Chondrocyte (in vitro differentiated cells): Measurements from ENCODE around the gene PPHLN1. TPM values are rescaled to one million over a fixed set of nuclear protein-coding genes. Genes with fewer than 3 reads are reported as not detected.
A peak's percentile ranks its signal among the peaks of the same experiment; 100 is the strongest.

Experiments
- DNase-seq: peaks from one replicate; pipeline ENCODE4 v3.0.0; 2021; ENCODE audit warnings: mixed read lengths, low spot score
- H3K27ac Mint-ChIP-seq: one replicate; pipeline ENCODE4 v1.8.0; 2021; ENCODE audit warnings: mild to moderate bottlenecking, moderate library complexity, mixed read lengths; ENCODE audit not compliant: unreplicated experiment
- H3K27me3 Mint-ChIP-seq: 2 replicates; pipeline ENCODE4 v1.8.0; 2021; ENCODE audit warnings: low read depth, mixed read lengths
- H3K36me3 Mint-ChIP-seq: 2 replicates; pipeline ENCODE4 v1.8.0; 2021; ENCODE audit warnings: low read depth, mixed read lengths
- H3K4me1 Mint-ChIP-seq: 2 replicates; pipeline ENCODE4 v1.8.0; 2021; ENCODE audit warnings: low read depth, mild to moderate bottlenecking, mixed read lengths
- H3K4me3 Mint-ChIP-seq: one replicate; pipeline ENCODE4 v1.8.0; 2021; ENCODE audit warnings: mild to moderate bottlenecking, moderate library complexity, mixed read lengths; ENCODE audit not compliant: unreplicated experiment
- H3K9me3 Mint-ChIP-seq: 2 replicates; pipeline ENCODE4 v1.8.0; 2021; ENCODE audit warnings: low read depth, mixed read lengths
- total RNA-seq: library from RNA; stranded (reverse); gene quantifications from 3 replicates; pipeline ENCODE4 v1.2.1, GENCODE V29; 2021
- TF ChIP-seq, protein P1 (sequence below): fragments of 200-600 bp; sonication (generic); IDR thresholded peaks from 2 replicates; pipeline ENCODE4 v1.5.0; 2021; ENCODE audit warnings: antibody characterized with exemption, mild to moderate bottlenecking, moderate library complexity

Gene PPHLN1
- total RNA-seq, 1 donor from 2014 or later: 49.7 TPM

DNA sequence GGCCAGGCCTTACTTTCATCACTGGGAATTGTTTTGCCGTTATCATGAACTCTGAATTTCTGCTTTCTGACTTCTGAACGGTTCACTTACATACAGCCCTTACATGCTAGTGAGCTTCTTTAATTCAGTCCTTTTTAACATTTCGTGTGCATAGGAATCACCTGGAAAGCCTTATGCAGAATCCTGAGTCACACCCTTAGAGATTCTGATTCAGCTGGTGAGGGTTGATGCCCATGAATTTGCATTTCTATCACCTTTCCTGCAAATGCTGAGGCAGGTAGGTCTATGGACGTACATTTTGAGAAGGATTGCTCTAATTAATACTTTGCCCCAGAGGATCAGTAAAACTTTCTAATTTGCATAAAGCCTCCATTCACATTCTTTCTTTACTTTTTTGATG lies 44.0 kb downstream of the PPHLN1 start:
- no peak for DNase-seq
- Mint-ChIP-seq H3K4me1 (peaks cover 8% of the 10 kb centered on the region), H3K36me3 (no peaks in the 10 kb centered on the region), H3K27ac (no peak overlapping the region), H3K4me3 (no peak overlapping the region), H3K27me3 (no peaks in the 10 kb centered on the region), H3K9me3 (no peaks in the 10 kb centered on the region)
- TF ChIP-seq, protein P1, sequence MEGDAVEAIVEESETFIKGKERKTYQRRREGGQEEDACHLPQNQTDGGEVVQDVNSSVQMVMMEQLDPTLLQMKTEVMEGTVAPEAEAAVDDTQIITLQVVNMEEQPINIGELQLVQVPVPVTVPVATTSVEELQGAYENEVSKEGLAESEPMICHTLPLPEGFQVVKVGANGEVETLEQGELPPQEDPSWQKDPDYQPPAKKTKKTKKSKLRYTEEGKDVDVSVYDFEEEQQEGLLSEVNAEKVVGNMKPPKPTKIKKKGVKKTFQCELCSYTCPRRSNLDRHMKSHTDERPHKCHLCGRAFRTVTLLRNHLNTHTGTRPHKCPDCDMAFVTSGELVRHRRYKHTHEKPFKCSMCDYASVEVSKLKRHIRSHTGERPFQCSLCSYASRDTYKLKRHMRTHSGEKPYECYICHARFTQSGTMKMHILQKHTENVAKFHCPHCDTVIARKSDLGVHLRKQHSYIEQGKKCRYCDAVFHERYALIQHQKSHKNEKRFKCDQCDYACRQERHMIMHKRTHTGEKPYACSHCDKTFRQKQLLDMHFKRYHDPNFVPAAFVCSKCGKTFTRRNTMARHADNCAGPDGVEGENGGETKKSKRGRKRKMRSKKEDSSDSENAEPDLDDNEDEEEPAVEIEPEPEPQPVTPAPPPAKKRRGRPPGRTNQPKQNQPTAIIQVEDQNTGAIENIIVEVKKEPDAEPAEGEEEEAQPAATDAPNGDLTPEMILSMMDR: no peak

DNA sequence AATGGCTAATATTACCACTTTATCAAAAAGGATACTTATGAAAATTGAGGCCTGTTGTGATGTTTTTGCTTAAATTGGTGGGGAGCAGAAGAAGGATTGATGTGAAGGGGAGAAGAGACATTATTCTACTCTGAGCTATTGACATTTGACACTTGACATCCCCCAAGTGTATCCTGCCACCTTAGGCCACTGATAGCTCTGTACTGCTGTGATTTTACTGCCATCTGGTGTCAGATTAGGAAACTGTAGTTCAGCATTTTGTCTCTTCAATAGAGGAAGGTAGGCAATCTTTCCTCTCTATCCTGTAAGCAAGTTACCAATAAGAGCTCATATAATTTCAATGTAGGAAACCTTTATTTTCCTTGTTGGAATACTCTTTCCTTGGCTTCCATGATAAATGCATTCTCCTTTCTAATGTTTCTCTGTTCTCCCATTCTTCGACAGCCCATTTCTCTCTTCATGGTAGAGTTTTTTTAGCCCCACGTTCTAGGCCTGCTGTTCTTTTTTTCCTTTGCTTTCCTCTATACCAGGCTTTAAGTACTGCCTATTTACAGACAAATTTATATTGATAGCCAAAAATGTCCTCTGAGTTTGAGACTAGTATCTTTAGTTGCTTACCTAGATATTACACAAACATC lies 46.3 kb downstream of the PPHLN1 start:
- DNase-seq: no peak
- no peaks in the 10 kb centered on the region for H3K27me3 Mint-ChIP-seq
- no peaks in the 10 kb centered on the region for H3K9me3 Mint-ChIP-seq
- H3K36me3 Mint-ChIP-seq: peaks cover 3% of the 10 kb centered on the region
- H3K4me3 Mint-ChIP-seq: no peak overlapping the region
- H3K27ac Mint-ChIP-seq: no peak overlapping the region
- H3K4me1 Mint-ChIP-seq: peaks cover 5% of the 10 kb centered on the region
- TF ChIP-seq, protein P1: peak; percentile 89

DNA sequence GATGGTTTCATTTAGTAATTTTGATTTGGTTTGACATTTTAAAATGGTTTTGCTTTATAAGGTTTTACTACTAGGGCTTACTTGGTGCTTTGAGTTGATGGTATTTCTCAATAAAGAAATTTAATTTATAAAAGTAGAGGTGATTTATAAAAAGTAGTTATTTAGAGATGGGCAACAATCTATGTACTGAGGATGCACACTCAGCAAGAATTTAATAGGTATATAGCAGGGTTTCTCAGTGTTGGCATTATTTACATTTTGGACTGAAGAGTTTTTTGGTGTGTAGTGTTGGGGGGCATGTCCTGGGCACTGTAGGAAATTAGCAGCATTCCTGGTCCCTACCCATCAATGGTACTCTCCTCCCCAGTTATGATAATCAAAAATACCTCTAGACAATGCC lies 47.7 kb downstream of the PPHLN1 start:
- H3K27me3 Mint-ChIP-seq: no peaks in the 10 kb centered on the region
- H3K36me3 Mint-ChIP-seq: peaks cover 3% of the 10 kb centered on the region
- DNase-seq: no peak
- H3K27ac Mint-ChIP-seq: no peak overlapping the region
- H3K4me1 Mint-ChIP-seq: peaks cover 5% of the 10 kb centered on the region
- H3K4me3 Mint-ChIP-seq: no peak overlapping the region
- H3K9me3 Mint-ChIP-seq: no peaks in the 10 kb centered on the region
- TF ChIP-seq, protein P1: no peak

DNA sequence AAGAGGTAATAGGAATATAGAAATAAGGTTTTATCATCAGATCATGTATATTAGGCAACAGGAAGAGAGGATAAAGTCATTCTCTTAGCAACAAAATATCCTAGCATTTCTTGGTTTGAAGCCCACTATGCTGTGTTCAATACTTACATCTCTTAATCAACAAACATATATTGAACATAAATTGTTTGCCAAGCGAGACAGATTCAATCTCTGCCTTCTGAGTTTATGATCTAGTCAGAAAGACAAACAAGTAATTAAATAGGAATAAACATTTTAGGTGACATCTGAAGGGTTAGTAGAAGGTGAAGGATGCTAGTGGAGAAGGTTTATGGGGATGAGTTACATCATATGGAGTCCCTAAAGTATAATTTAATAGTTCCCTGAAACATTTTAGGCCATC lies 54.8 kb downstream of the PPHLN1 start:
- Mint-ChIP-seq H3K4me1 (no peaks in the 10 kb centered on the region), H3K27me3 (no peaks in the 10 kb centered on the region), H3K4me3 (no peak overlapping the region), H3K36me3 (peaks cover 8% of the 10 kb centered on the region), H3K9me3 (no peaks in the 10 kb centered on the region), H3K27ac (no peak overlapping the region)
- no peak for DNase-seq
- TF ChIP-seq, protein P1: no peak

DNA sequence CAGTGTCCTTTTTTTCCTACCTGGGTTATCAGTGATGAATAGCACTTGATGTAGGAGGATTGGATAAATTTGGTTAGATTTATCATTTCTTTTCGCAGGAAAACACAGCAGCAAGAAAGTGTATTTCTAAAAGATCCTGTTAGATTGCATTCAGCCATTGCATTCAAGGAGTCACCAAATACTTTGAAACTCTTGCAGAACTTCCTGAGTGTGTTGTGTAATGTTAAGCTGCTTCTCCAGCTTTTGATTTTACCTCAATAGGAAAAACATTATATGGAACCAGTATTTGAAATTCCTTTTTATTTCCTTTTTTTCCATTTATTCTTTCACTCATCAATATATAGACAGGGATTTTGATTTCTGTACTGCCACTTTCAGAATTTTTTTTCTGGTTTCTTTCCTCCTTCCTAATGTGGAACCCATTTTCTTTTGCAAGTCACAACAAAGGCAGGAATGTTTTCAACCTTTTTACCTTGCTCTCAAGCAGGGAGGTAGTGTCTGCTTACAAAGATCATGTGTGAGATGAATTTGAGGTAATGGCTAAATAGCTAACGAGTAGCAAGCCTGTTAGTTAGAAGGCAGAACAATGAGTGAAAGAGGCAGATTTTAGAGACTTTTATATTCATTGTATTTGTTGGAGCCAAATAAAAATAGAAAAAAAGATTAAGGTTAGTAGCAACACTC lies 56.2 kb downstream of the PPHLN1 start:
- H3K4me1 Mint-ChIP-seq: no peaks in the 10 kb centered on the region
- peaks cover 5% of the 10 kb centered on the region for H3K36me3 Mint-ChIP-seq
- TF ChIP-seq, protein P1: no peak
- DNase-seq: no peak
- no peaks in the 10 kb centered on the region for H3K27me3 Mint-ChIP-seq
- no peak overlapping the region for H3K27ac Mint-ChIP-seq
- no peak overlapping the region for H3K4me3 Mint-ChIP-seq
- no peaks in the 10 kb centered on the region for H3K9me3 Mint-ChIP-seq
